ENCODE data around the gene RSL24D1. TPM values are rescaled to one million over a fixed set of nuclear protein-coding genes. Genes with fewer than 3 reads are reported as not detected.

RSL24D1 gene
- polyA plus RNA-seq, 1 of the 3 experiments (the other 2 are of a cell fraction), result 24.3 TPM

GRCh38 chr15:55226127-55226526, 29.4 kb upstream of the RSL24D1 start (continued):
- TF ChIP-seq PBX3 (IDR thresholded peaks at IDR 0.05) (no peak), NRF1 (IDR thresholded peaks at IDR 0.05; ENCODE audit: low read depth, low read length) (no peak), EZH2phosphoT487 (IDR thresholded peaks at IDR 0.05; ENCODE audit: borderline replicate concordance, low read depth) (no peak), NFIC (IDR thresholded peaks at IDR 0.05; ENCODE audit: borderline replicate concordance) (no peak), ELF1 (IDR thresholded peaks at IDR 0.05) (no peak), TAF1 (IDR thresholded peaks at IDR 0.05; ENCODE audit: borderline replicate concordance, low read depth, low read length) (no peak)

DNA sequence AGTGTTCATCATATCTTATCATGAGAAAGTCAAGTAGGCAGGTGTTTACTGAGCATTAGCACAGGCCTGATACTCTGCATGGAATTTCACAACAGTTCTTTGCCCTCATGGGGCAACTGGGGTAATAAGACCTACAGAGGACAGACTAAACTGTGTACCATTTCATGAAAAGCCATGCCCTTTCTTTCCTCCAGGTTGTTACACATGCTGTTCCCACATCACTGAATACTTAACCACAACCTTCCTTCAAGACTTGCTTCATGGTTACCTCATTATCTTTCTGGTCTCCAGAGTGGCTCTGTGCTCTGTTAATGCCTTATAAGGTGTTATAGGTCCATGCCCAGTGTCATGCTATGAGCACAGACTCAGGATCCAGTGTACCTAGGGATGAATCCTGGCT, 28.2 kb upstream of the RSL24D1 start:
- no peaks in the 10 kb centered on the region for H3K79me2 ChIP-seq (ENCODE audit: insufficient read depth)
- H3K9me3 ChIP-seq, result no peaks in the 10 kb centered on the region
- H3K36me3 ChIP-seq (replicated peaks in 1 of 2; ENCODE audit: control insufficient read depth in 1 of 2, insufficient read depth in 2 of 2, low read length in 1 of 2), result peaks cover 0 to 5% of the 10 kb centered on the region in 2 experiments
- H3F3A ChIP-seq (replicated peaks; ENCODE audit: insufficient read depth), result no peaks in the 10 kb centered on the region
- H3K27me3 ChIP-seq (ENCODE audit: insufficient read depth), result no peaks in the 10 kb centered on the region
- H4K20me1 ChIP-seq (ENCODE audit: insufficient read depth), result no peaks in the 10 kb centered on the region
- H2AFZ ChIP-seq (ENCODE audit: low read depth), result no peak overlapping the region
- no peaks in the 10 kb centered on the region for H3K9me2 ChIP-seq
- H3K4me2 ChIP-seq, result no peak overlapping the region
- POLR2A ChIA-PET, result no interaction called here
- DNase-seq, result no peak
- no peak overlapping the region for H3K9ac ChIP-seq
- H3K4me1 ChIP-seq (ENCODE audit: control insufficient read depth in 1 of 2, insufficient read depth in 2 of 2, low read depth in 1 of 2, low read length in 1 of 2), result no peaks in the 10 kb centered on the region
- H3K4me3 ChIP-seq (ENCODE audit: low read depth in 2 of 2, low read length in 1 of 2), result no peak overlapping the region
- H3K27ac ChIP-seq (ENCODE audit: low read depth in 2 of 2, low read length in 1 of 2), result no peak overlapping the region
- CTCF ChIA-PET, result no interaction called here
- TF ChIP-seq RCOR1 (IDR thresholded peaks at IDR 0.05; ENCODE audit: low read length) (no peak), RFX5 (IDR thresholded peaks at IDR 0.05; ENCODE audit: low read length) (no peak), SMC3 (IDR thresholded peaks at IDR 0.05; ENCODE audit: low read depth, low read length) (no peak), FOXJ3 (CRISPR knock-in tag; IDR thresholded peaks at IDR 0.05) (no peak), FOXM1 (IDR thresholded peaks at IDR 0.05; ENCODE audit: low read depth) (no peak), TCF12 (IDR thresholded peaks at IDR 0.05) (no peak), RAD21 (IDR thresholded peaks at IDR 0.05; ENCODE audit: low read length) (no peak), NFIC (IDR thresholded peaks at IDR 0.05; ENCODE audit: borderline replicate concordance) (no peak), MXI1 (IDR thresholded peaks at IDR 0.05; ENCODE audit: low read depth, low read length) (no peak), MEF2A (IDR thresholded peaks at IDR 0.05; ENCODE audit: borderline replicate concordance, low read depth) (no peak), CTCF (IDR thresholded peaks at IDR 0.05) (no peak), PBX3 (IDR thresholded peaks at IDR 0.05) (no peak), YY1 (IDR thresholded peaks at IDR 0.05; ENCODE audit: low read depth) (no peak), IRF3 (IDR thresholded peaks at IDR 0.05; ENCODE audit: low read depth, low read length) (no peak), POLR2AphosphoS5 (IDR thresholded peaks at IDR 0.05; ENCODE audit: low read depth, low read length) (no peak), ELF1 (IDR thresholded peaks at IDR 0.05) (no peak)
- TF ChIP-seq, protein P1, sequence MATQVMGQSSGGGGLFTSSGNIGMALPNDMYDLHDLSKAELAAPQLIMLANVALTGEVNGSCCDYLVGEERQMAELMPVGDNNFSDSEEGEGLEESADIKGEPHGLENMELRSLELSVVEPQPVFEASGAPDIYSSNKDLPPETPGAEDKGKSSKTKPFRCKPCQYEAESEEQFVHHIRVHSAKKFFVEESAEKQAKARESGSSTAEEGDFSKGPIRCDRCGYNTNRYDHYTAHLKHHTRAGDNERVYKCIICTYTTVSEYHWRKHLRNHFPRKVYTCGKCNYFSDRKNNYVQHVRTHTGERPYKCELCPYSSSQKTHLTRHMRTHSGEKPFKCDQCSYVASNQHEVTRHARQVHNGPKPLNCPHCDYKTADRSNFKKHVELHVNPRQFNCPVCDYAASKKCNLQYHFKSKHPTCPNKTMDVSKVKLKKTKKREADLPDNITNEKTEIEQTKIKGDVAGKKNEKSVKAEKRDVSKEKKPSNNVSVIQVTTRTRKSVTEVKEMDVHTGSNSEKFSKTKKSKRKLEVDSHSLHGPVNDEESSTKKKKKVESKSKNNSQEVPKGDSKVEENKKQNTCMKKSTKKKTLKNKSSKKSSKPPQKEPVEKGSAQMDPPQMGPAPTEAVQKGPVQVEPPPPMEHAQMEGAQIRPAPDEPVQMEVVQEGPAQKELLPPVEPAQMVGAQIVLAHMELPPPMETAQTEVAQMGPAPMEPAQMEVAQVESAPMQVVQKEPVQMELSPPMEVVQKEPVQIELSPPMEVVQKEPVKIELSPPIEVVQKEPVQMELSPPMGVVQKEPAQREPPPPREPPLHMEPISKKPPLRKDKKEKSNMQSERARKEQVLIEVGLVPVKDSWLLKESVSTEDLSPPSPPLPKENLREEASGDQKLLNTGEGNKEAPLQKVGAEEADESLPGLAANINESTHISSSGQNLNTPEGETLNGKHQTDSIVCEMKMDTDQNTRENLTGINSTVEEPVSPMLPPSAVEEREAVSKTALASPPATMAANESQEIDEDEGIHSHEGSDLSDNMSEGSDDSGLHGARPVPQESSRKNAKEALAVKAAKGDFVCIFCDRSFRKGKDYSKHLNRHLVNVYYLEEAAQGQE (IDR thresholded peaks at IDR 0.05; ENCODE audit: low read depth, low read length), result no peak
- TF ChIP-seq, protein P2, sequence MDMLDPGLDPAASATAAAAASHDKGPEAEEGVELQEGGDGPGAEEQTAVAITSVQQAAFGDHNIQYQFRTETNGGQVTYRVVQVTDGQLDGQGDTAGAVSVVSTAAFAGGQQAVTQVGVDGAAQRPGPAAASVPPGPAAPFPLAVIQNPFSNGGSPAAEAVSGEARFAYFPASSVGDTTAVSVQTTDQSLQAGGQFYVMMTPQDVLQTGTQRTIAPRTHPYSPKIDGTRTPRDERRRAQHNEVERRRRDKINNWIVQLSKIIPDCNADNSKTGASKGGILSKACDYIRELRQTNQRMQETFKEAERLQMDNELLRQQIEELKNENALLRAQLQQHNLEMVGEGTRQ (IDR thresholded peaks at IDR 0.05; ENCODE audit: borderline replicate concordance, low read depth, low read length), result no peak
